H9 (cell line): Measurements from ENCODE around the gene CDKL4. TPM values are rescaled to one million over a fixed set of nuclear protein-coding genes. Genes with fewer than 3 reads are reported as not detected.

Source experiments
- DNase-seq: peaks from one replicate; pipeline ENCODE4 v3.0.0-alpha.2; 2017
- H2AFZ ChIP-seq: one replicate; pipeline ENCODE4 v1.6.1; 2013; ENCODE audit warnings: mild to moderate bottlenecking, low read length, control low read depth, moderate library complexity
- H2AK5ac ChIP-seq: 2 replicates; pipeline ENCODE4 v1.6.1; 2013; ENCODE audit warnings: low read length, control low read depth, mixed read lengths; ENCODE audit not compliant: insufficient read length
- H2BK120ac ChIP-seq: one replicate; pipeline ENCODE4 v1.6.1; 2013; ENCODE audit warnings: low read depth, mild to moderate bottlenecking, low read length, control low read depth, inconsistent platforms; ENCODE audit not compliant: poor library complexity, severe bottlenecking
- H2BK12ac ChIP-seq: 2 replicates; pipeline ENCODE4 v1.6.1; 2013; ENCODE audit warnings: low read length, control low read depth, mixed read lengths, low read depth; ENCODE audit not compliant: insufficient read length
- H2BK15ac ChIP-seq: 2 replicates; pipeline ENCODE4 v1.6.1; 2013; ENCODE audit warnings: low read depth, low read length, control low read depth
- H2BK20ac ChIP-seq: one replicate; pipeline ENCODE4 v1.6.1; 2013; ENCODE audit warnings: low read depth, mild to moderate bottlenecking, low read length, control low read depth, inconsistent platforms; ENCODE audit not compliant: poor library complexity, severe bottlenecking
- H2BK5ac ChIP-seq: 2 replicates; pipeline ENCODE4 v1.6.1; 2013; ENCODE audit warnings: low read length, control low read depth, mixed read lengths; ENCODE audit not compliant: insufficient read length
- H3K14ac ChIP-seq: 2 replicates; pipeline ENCODE4 v1.6.1; 2013; ENCODE audit warnings: low read length, control low read depth; ENCODE audit not compliant: insufficient read depth
- H3K18ac ChIP-seq: 2 replicates; pipeline ENCODE4 v1.6.1; 2013; ENCODE audit warnings: low read depth, mild to moderate bottlenecking, mixed read lengths, low read length, control low read depth; ENCODE audit not compliant: insufficient read length
- H3K23ac ChIP-seq: 2 replicates; pipeline ENCODE4 v1.6.1; 2013; ENCODE audit warnings: low read length, control low read depth, mixed read lengths, low read depth; ENCODE audit not compliant: insufficient read length
- H3K23me2 ChIP-seq: 2 replicates; pipeline ENCODE4 v1.6.1; 2013; ENCODE audit warnings: low read depth, mild to moderate bottlenecking, mixed read lengths, low read length, control low read depth; ENCODE audit not compliant: insufficient read length, poor library complexity, severe bottlenecking
- H3K27ac ChIP-seq: 2 replicates; pipeline ENCODE4 v1.5.1; 2013; ENCODE audit warnings: low read length, control low read depth, mixed read lengths, low read depth; ENCODE audit not compliant: insufficient read length
- H3K27me3 ChIP-seq: 2 replicates; pipeline ENCODE4 v1.6.1; 2013; ENCODE audit warnings: low read length, control low read depth, inconsistent platforms; ENCODE audit not compliant: insufficient read depth
- H3K4ac ChIP-seq: 2 replicates; pipeline ENCODE4 v1.6.1; 2013; ENCODE audit warnings: low read depth, mild to moderate bottlenecking, control low read depth, inconsistent platforms, low read length, moderate library complexity
- H3K4me1 ChIP-seq: 2 replicates; pipeline ENCODE4 v1.6.1; 2013; ENCODE audit warnings: low read length, control low read depth, inconsistent platforms; ENCODE audit not compliant: insufficient read depth
- H3K4me2 ChIP-seq: 2 replicates; pipeline ENCODE4 v1.6.1; 2013; ENCODE audit warnings: low read length, control low read depth, mixed read lengths; ENCODE audit not compliant: insufficient read length, insufficient read depth
- H3K56ac ChIP-seq: 2 replicates; pipeline ENCODE4 v1.6.1; 2013; ENCODE audit warnings: low read depth, mild to moderate bottlenecking, mixed read lengths, low read length, control low read depth; ENCODE audit not compliant: insufficient read length
- H3K79me1 ChIP-seq: 2 replicates; pipeline ENCODE4 v1.6.1; 2013; ENCODE audit warnings: low read depth, mild to moderate bottlenecking, moderate library complexity, low read length, control low read depth, inconsistent platforms; ENCODE audit not compliant: insufficient read depth, poor library complexity, severe bottlenecking
- H3K79me2 ChIP-seq: 2 replicates; pipeline ENCODE4 v1.6.1; 2013; ENCODE audit warnings: low read length, control low read depth, inconsistent platforms; ENCODE audit not compliant: insufficient read depth
- H3K9ac ChIP-seq: 2 replicates; pipeline ENCODE4 v1.6.1; 2013; ENCODE audit warnings: low read length, control low read depth, mixed read lengths; ENCODE audit not compliant: insufficient read length; ENCODE audit errors: extremely low read depth
- H3K9me3 ChIP-seq: one replicate; pipeline ENCODE4 v1.6.1; 2013; ENCODE audit warnings: low read depth, low read length, inconsistent platforms; ENCODE audit not compliant: control insufficient read depth
- H3T11ph ChIP-seq: one replicate; pipeline ENCODE4 v1.6.1; 2013; ENCODE audit warnings: mild to moderate bottlenecking, low read length, control low read depth, inconsistent platforms
- H4K20me1 ChIP-seq: one replicate; pipeline ENCODE4 v1.6.1; 2013; ENCODE audit not compliant: control insufficient read depth, insufficient read length, insufficient read depth
- H4K5ac ChIP-seq: 2 replicates; pipeline ENCODE4 v1.6.1; 2013; ENCODE audit warnings: low read depth, mild to moderate bottlenecking, mixed read lengths, low read length, control low read depth; ENCODE audit not compliant: insufficient read length
- H4K8ac ChIP-seq: replicated peaks from 2 replicates; pipeline ENCODE4 v1.6.1; 2013; ENCODE audit warnings: low read length, control low read depth, mixed read lengths, low read depth; ENCODE audit not compliant: insufficient read length
- H4K91ac ChIP-seq: 2 replicates; pipeline ENCODE4 v1.6.1; 2013; ENCODE audit warnings: low read depth, mild to moderate bottlenecking, moderate library complexity, mixed read lengths, low read length, control low read depth; ENCODE audit not compliant: insufficient read length
- H3K27ac Mint-ChIP-seq, 3 experiments: 2 replicates in 2 of 3; 3 replicates in 1 of 3; pipeline ENCODE4 v1.8.0; 2020 to 2021; ENCODE audit warnings: mixed read lengths in 3 of 3, mild to moderate bottlenecking in 1 of 3, moderate library complexity in 1 of 3
- H3K27me3 Mint-ChIP-seq: 2 replicates; pipeline ENCODE4 v1.8.0; 2021; ENCODE audit warnings: low read depth, mild to moderate bottlenecking, moderate library complexity, mixed read lengths
- H3K36me3 Mint-ChIP-seq, 3 experiments: 2 replicates in 2 of 3; 3 replicates in 1 of 3; pipeline ENCODE4 v1.8.0; 2020 to 2021; ENCODE audit warnings: low read depth in 3 of 3, mixed read lengths in 3 of 3; ENCODE audit not compliant: insufficient read depth in 1 of 3
- H3K4me1 Mint-ChIP-seq, 2 experiments: 2 replicates each; pipeline ENCODE4 v1.8.0; 2020; ENCODE audit warnings: mixed read lengths in 2 of 2
- H3K4me3 Mint-ChIP-seq, 2 experiments: 2 replicates in 1 of 2; 3 replicates in 1 of 2; pipeline ENCODE4 v1.8.0; 2020 to 2021; ENCODE audit warnings: mild to moderate bottlenecking in 2 of 2, mixed read lengths in 2 of 2, moderate library complexity in 1 of 2
- H3K9me3 Mint-ChIP-seq, 2 experiments: 2 replicates in 1 of 2; 3 replicates in 1 of 2; pipeline ENCODE4 v1.8.0; 2020; ENCODE audit warnings: mild to moderate bottlenecking in 2 of 2, mixed read lengths in 2 of 2, moderate library complexity in 1 of 2
- WGBS: extraction: QIAGEN DNeasy Blood & Tissue Kit; methylation state at CpG from one replicate; pipeline ENCODE4 v1.1.7; 2013; ENCODE audit warnings: missing lambda C conversion rate, low lambda C conversion rate, mixed read lengths; ENCODE audit not compliant: insufficient read length; ENCODE audit errors: extremely low coverage; 5-methylcytosine and 5-hydroxymethylcytosine counted together
- total RNA-seq: library from RNA; stranded (reverse); gene quantifications from 2 replicates; pipeline ENCODE4 v1.2.1, GENCODE V29; 2021
- TF ChIP-seq, protein P1 (sequence below): fragments of 200-600 bp; sonication (generic); conservative IDR thresholded peaks from 3 replicates; pipeline ENCODE4 v1.8.0; 2021; ENCODE audit warnings: antibody characterized with exemption, mild to moderate bottlenecking

Gene CDKL4
- total RNA-seq, 1 experiment from 2014 or later: not detected

DNA sequence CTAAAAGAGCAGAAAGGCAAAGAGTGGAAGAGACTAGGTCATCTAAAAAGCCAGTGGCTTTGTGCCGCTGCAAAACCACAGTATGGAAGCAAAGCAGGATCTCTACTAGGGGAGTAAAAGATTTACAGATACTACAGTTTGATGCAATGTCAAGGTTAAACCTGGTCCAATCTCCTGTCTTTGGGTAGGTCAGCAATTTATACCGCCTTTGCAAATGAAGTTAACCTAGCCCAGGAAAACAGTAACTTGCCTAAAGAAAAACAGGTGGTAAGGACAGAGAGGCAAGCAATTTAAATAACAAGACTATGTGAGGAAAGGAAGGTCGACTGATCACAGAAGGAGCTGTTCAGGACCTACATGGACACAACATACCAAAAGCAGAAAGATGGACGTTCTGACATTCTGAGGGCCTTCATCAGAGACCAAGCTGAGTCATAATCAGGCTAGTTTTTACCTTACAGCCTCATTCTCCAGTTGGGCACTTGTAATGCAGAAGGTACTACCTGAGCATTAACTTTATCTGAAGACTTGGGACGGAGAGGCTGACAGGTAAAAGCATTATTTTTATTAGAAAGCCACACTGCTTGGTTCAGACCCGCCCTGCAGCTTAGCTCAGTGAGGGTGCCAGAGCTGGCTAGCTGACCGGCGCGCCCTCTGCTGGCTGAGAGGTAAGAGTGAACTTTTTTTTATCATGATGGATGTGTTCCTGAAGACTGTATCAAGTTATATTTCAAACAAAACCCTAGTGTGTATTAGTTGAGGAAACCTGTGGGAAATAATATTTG is 15.9 kb downstream of the CDKL4 start:
- Histone ChIP-seq H3K4ac (no peak overlapping the region), H2BK20ac (no peak overlapping the region), H3T11ph (no peak overlapping the region), H2BK12ac (no peak overlapping the region), H2AK5ac (no peak overlapping the region), H2AFZ (no peak overlapping the region), H3K4me1 (peaks cover 4% of the 10 kb centered on the region; the same call in 1 of the 2 replicates), H3K27ac (peak overlapping the region; percentile 14), H2BK120ac (no peak overlapping the region), H3K79me1 (no peaks in the 10 kb centered on the region), H2BK15ac (no peak overlapping the region), H3K9ac (no peak overlapping the region), H3K9me3 (no peaks in the 10 kb centered on the region), H3K14ac (no peak overlapping the region), H4K5ac (no peak overlapping the region), H4K91ac (no peak overlapping the region), H2BK5ac (no peak overlapping the region), H3K27me3 (no peaks in the 10 kb centered on the region), H3K23me2 (peaks cover 3% of the 10 kb centered on the region), H3K23ac (no peak overlapping the region), H4K8ac (no peak overlapping the region), H3K4me2 (peak overlapping the region; percentile 64), H3K18ac (no peak overlapping the region), H3K56ac (no peak overlapping the region), H3K79me2 (no peaks in the 10 kb centered on the region), H4K20me1 (no peaks in the 10 kb centered on the region)
- Mint-ChIP-seq H3K9me3 (no peaks in the 10 kb centered on the region), H3K4me3 (peak overlapping the region; percentile 60 to 74), H3K27me3 (no peaks in the 10 kb centered on the region), H3K36me3 (no peaks in the 10 kb centered on the region), H3K27ac (peak overlapping the region; percentile 67 to 87 (median 85); a peak in 6 of 7 replicates), H3K4me1 (peaks cover 30 to 31% of the 10 kb centered on the region in 2 experiments)
- peak; percentile 82 for DNase-seq
- TF ChIP-seq, protein P1, sequence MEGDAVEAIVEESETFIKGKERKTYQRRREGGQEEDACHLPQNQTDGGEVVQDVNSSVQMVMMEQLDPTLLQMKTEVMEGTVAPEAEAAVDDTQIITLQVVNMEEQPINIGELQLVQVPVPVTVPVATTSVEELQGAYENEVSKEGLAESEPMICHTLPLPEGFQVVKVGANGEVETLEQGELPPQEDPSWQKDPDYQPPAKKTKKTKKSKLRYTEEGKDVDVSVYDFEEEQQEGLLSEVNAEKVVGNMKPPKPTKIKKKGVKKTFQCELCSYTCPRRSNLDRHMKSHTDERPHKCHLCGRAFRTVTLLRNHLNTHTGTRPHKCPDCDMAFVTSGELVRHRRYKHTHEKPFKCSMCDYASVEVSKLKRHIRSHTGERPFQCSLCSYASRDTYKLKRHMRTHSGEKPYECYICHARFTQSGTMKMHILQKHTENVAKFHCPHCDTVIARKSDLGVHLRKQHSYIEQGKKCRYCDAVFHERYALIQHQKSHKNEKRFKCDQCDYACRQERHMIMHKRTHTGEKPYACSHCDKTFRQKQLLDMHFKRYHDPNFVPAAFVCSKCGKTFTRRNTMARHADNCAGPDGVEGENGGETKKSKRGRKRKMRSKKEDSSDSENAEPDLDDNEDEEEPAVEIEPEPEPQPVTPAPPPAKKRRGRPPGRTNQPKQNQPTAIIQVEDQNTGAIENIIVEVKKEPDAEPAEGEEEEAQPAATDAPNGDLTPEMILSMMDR: peak; percentile 97
- WGBS: no CpG with 5 or more reads among the region's 9 CpGs
